H9 (cell line): ENCODE data around the gene PCSK2. TPM values are rescaled to one million over a fixed set of nuclear protein-coding genes. Genes with fewer than 3 reads are reported as not detected.
A peak's percentile ranks its signal among the peaks of the same experiment; 100 is the strongest.

Experiments used
- DNase-seq: peaks from one replicate; pipeline ENCODE4 v3.0.0-alpha.2; 2017
- H2AFZ ChIP-seq: one replicate; pipeline ENCODE4 v1.6.1; 2013; ENCODE audit warnings: mild to moderate bottlenecking, low read length, control low read depth, moderate library complexity
- H2AK5ac ChIP-seq: 2 replicates; pipeline ENCODE4 v1.6.1; 2013; ENCODE audit warnings: low read length, control low read depth, mixed read lengths; ENCODE audit not compliant: insufficient read length
- H2BK120ac ChIP-seq: one replicate; pipeline ENCODE4 v1.6.1; 2013; ENCODE audit warnings: low read depth, mild to moderate bottlenecking, low read length, control low read depth, inconsistent platforms; ENCODE audit not compliant: poor library complexity, severe bottlenecking
- H2BK12ac ChIP-seq: 2 replicates; pipeline ENCODE4 v1.6.1; 2013; ENCODE audit warnings: low read length, control low read depth, mixed read lengths, low read depth; ENCODE audit not compliant: insufficient read length
- H2BK15ac ChIP-seq: 2 replicates; pipeline ENCODE4 v1.6.1; 2013; ENCODE audit warnings: low read depth, low read length, control low read depth
- H2BK20ac ChIP-seq: one replicate; pipeline ENCODE4 v1.6.1; 2013; ENCODE audit warnings: low read depth, mild to moderate bottlenecking, low read length, control low read depth, inconsistent platforms; ENCODE audit not compliant: poor library complexity, severe bottlenecking
- H2BK5ac ChIP-seq: 2 replicates; pipeline ENCODE4 v1.6.1; 2013; ENCODE audit warnings: low read length, control low read depth, mixed read lengths; ENCODE audit not compliant: insufficient read length
- H3K14ac ChIP-seq: 2 replicates; pipeline ENCODE4 v1.6.1; 2013; ENCODE audit warnings: low read length, control low read depth; ENCODE audit not compliant: insufficient read depth
- H3K18ac ChIP-seq: 2 replicates; pipeline ENCODE4 v1.6.1; 2013; ENCODE audit warnings: low read depth, mild to moderate bottlenecking, mixed read lengths, low read length, control low read depth; ENCODE audit not compliant: insufficient read length
- H3K23ac ChIP-seq: 2 replicates; pipeline ENCODE4 v1.6.1; 2013; ENCODE audit warnings: low read length, control low read depth, mixed read lengths, low read depth; ENCODE audit not compliant: insufficient read length
- H3K23me2 ChIP-seq: 2 replicates; pipeline ENCODE4 v1.6.1; 2013; ENCODE audit warnings: low read depth, mild to moderate bottlenecking, mixed read lengths, low read length, control low read depth; ENCODE audit not compliant: insufficient read length, poor library complexity, severe bottlenecking
- H3K27ac ChIP-seq: 2 replicates; pipeline ENCODE4 v1.5.1; 2013; ENCODE audit warnings: low read length, control low read depth, mixed read lengths, low read depth; ENCODE audit not compliant: insufficient read length
- H3K27me3 ChIP-seq: 2 replicates; pipeline ENCODE4 v1.6.1; 2013; ENCODE audit warnings: low read length, control low read depth, inconsistent platforms; ENCODE audit not compliant: insufficient read depth
- H3K4ac ChIP-seq: 2 replicates; pipeline ENCODE4 v1.6.1; 2013; ENCODE audit warnings: low read depth, mild to moderate bottlenecking, control low read depth, inconsistent platforms, low read length, moderate library complexity
- H3K4me1 ChIP-seq: 2 replicates; pipeline ENCODE4 v1.6.1; 2013; ENCODE audit warnings: low read length, control low read depth, inconsistent platforms; ENCODE audit not compliant: insufficient read depth
- H3K4me2 ChIP-seq: 2 replicates; pipeline ENCODE4 v1.6.1; 2013; ENCODE audit warnings: low read length, control low read depth, mixed read lengths; ENCODE audit not compliant: insufficient read length, insufficient read depth
- H3K56ac ChIP-seq: 2 replicates; pipeline ENCODE4 v1.6.1; 2013; ENCODE audit warnings: low read depth, mild to moderate bottlenecking, mixed read lengths, low read length, control low read depth; ENCODE audit not compliant: insufficient read length
- H3K79me1 ChIP-seq: 2 replicates; pipeline ENCODE4 v1.6.1; 2013; ENCODE audit warnings: low read depth, mild to moderate bottlenecking, moderate library complexity, low read length, control low read depth, inconsistent platforms; ENCODE audit not compliant: insufficient read depth, poor library complexity, severe bottlenecking
- H3K79me2 ChIP-seq: 2 replicates; pipeline ENCODE4 v1.6.1; 2013; ENCODE audit warnings: low read length, control low read depth, inconsistent platforms; ENCODE audit not compliant: insufficient read depth
- H3K9ac ChIP-seq: 2 replicates; pipeline ENCODE4 v1.6.1; 2013; ENCODE audit warnings: low read length, control low read depth, mixed read lengths; ENCODE audit not compliant: insufficient read length; ENCODE audit errors: extremely low read depth
- H3K9me3 ChIP-seq: one replicate; pipeline ENCODE4 v1.6.1; 2013; ENCODE audit warnings: low read depth, low read length, inconsistent platforms; ENCODE audit not compliant: control insufficient read depth
- H3T11ph ChIP-seq: one replicate; pipeline ENCODE4 v1.6.1; 2013; ENCODE audit warnings: mild to moderate bottlenecking, low read length, control low read depth, inconsistent platforms
- H4K20me1 ChIP-seq: one replicate; pipeline ENCODE4 v1.6.1; 2013; ENCODE audit not compliant: control insufficient read depth, insufficient read length, insufficient read depth
- H4K5ac ChIP-seq: 2 replicates; pipeline ENCODE4 v1.6.1; 2013; ENCODE audit warnings: low read depth, mild to moderate bottlenecking, mixed read lengths, low read length, control low read depth; ENCODE audit not compliant: insufficient read length
- H4K8ac ChIP-seq: replicated peaks from 2 replicates; pipeline ENCODE4 v1.6.1; 2013; ENCODE audit warnings: low read length, control low read depth, mixed read lengths, low read depth; ENCODE audit not compliant: insufficient read length
- H4K91ac ChIP-seq: 2 replicates; pipeline ENCODE4 v1.6.1; 2013; ENCODE audit warnings: low read depth, mild to moderate bottlenecking, moderate library complexity, mixed read lengths, low read length, control low read depth; ENCODE audit not compliant: insufficient read length
- H3K27ac Mint-ChIP-seq, 3 experiments: 2 replicates in 2 of 3; 3 replicates in 1 of 3; pipeline ENCODE4 v1.8.0; 2020 to 2021; ENCODE audit warnings: mixed read lengths in 3 of 3, mild to moderate bottlenecking in 1 of 3, moderate library complexity in 1 of 3
- H3K27me3 Mint-ChIP-seq: 2 replicates; pipeline ENCODE4 v1.8.0; 2021; ENCODE audit warnings: low read depth, mild to moderate bottlenecking, moderate library complexity, mixed read lengths
- H3K36me3 Mint-ChIP-seq, 3 experiments: 2 replicates in 2 of 3; 3 replicates in 1 of 3; pipeline ENCODE4 v1.8.0; 2020 to 2021; ENCODE audit warnings: low read depth in 3 of 3, mixed read lengths in 3 of 3; ENCODE audit not compliant: insufficient read depth in 1 of 3
- H3K4me1 Mint-ChIP-seq, 2 experiments: 2 replicates each; pipeline ENCODE4 v1.8.0; 2020; ENCODE audit warnings: mixed read lengths in 2 of 2
- H3K4me3 Mint-ChIP-seq, 2 experiments: 2 replicates in 1 of 2; 3 replicates in 1 of 2; pipeline ENCODE4 v1.8.0; 2020 to 2021; ENCODE audit warnings: mild to moderate bottlenecking in 2 of 2, mixed read lengths in 2 of 2, moderate library complexity in 1 of 2
- H3K9me3 Mint-ChIP-seq, 2 experiments: 2 replicates in 1 of 2; 3 replicates in 1 of 2; pipeline ENCODE4 v1.8.0; 2020; ENCODE audit warnings: mild to moderate bottlenecking in 2 of 2, mixed read lengths in 2 of 2, moderate library complexity in 1 of 2
- WGBS: extraction: QIAGEN DNeasy Blood & Tissue Kit; methylation state at CpG from one replicate; pipeline ENCODE4 v1.1.7; 2013; ENCODE audit warnings: missing lambda C conversion rate, low lambda C conversion rate, mixed read lengths; ENCODE audit not compliant: insufficient read length; ENCODE audit errors: extremely low coverage; 5-methylcytosine and 5-hydroxymethylcytosine counted together
- total RNA-seq: library from RNA; stranded (reverse); gene quantifications from 2 replicates; pipeline ENCODE4 v1.2.1, GENCODE V29; 2021
- TF ChIP-seq, protein P1 (sequence below): fragments of 200-600 bp; sonication (generic); conservative IDR thresholded peaks from 3 replicates; pipeline ENCODE4 v1.8.0; 2021; ENCODE audit warnings: antibody characterized with exemption, mild to moderate bottlenecking

The PCSK2 gene
- total RNA-seq, 1 experiment from 2014 or later, result 2.8 TPM

GRCh38 chr20:17439616-17440296 is 212.9 kb downstream of the PCSK2 start:
- Histone ChIP-seq H3K9ac (no peak overlapping the region), H4K20me1 (no peaks in the 10 kb centered on the region), H3K14ac (no peak overlapping the region), H2BK12ac (no peak overlapping the region), H3K27ac (no peak overlapping the region), H2BK120ac (no peak overlapping the region), H3K18ac (no peak overlapping the region), H3K27me3 (no peaks in the 10 kb centered on the region), H3K56ac (no peak overlapping the region), H3T11ph (no peak overlapping the region), H3K79me1 (no peaks in the 10 kb centered on the region), H3K4ac (no peak overlapping the region), H3K4me2 (no peak overlapping the region), H4K8ac (no peak overlapping the region), H2BK20ac (no peak overlapping the region), H2AK5ac (no peak overlapping the region), H3K9me3 (no peaks in the 10 kb centered on the region), H3K23ac (no peak overlapping the region), H3K4me1 (no peaks in the 10 kb centered on the region), H2BK15ac (no peak overlapping the region), H4K5ac (no peak overlapping the region), H3K23me2 (no peaks in the 10 kb centered on the region), H2BK5ac (no peak overlapping the region), H4K91ac (no peak overlapping the region), H2AFZ (no peak overlapping the region), H3K79me2 (no peaks in the 10 kb centered on the region)
- no peak for DNase-seq
- no peaks in the 10 kb centered on the region for H3K4me1 Mint-ChIP-seq
- no CpG with 5 or more reads among the region's 8 CpGs for WGBS
- no peak overlapping the region for H3K27ac Mint-ChIP-seq
- no peaks in the 10 kb centered on the region for H3K36me3 Mint-ChIP-seq
- peaks cover 11% of the 10 kb centered on the region for H3K27me3 Mint-ChIP-seq
- H3K4me3 Mint-ChIP-seq, result no peak overlapping the region
- peaks cover 0 to 3% of the 10 kb centered on the region in 2 experiments; a peak in 1 of 5 replicates for H3K9me3 Mint-ChIP-seq
- TF ChIP-seq, protein P1, sequence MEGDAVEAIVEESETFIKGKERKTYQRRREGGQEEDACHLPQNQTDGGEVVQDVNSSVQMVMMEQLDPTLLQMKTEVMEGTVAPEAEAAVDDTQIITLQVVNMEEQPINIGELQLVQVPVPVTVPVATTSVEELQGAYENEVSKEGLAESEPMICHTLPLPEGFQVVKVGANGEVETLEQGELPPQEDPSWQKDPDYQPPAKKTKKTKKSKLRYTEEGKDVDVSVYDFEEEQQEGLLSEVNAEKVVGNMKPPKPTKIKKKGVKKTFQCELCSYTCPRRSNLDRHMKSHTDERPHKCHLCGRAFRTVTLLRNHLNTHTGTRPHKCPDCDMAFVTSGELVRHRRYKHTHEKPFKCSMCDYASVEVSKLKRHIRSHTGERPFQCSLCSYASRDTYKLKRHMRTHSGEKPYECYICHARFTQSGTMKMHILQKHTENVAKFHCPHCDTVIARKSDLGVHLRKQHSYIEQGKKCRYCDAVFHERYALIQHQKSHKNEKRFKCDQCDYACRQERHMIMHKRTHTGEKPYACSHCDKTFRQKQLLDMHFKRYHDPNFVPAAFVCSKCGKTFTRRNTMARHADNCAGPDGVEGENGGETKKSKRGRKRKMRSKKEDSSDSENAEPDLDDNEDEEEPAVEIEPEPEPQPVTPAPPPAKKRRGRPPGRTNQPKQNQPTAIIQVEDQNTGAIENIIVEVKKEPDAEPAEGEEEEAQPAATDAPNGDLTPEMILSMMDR, result 0 out of 3 replicates have a peak, but pooled peaks have one; percentile 15
